SK-N-SH (cell line): ENCODE data around the gene SHH. TPM values are rescaled to one million over a fixed set of nuclear protein-coding genes. Genes with fewer than 3 reads are reported as not detected.

Source experiments
- CTCF ChIA-PET: fragments of 300-600, 350-600 bp; formaldehyde crosslinking; extraction: SDS; loops from one replicate; lab custom pipeline; 2021; lab: Yijun Ruan, JAX
- POLR2A ChIA-PET: fragments of 350-600 bp; sonication (Branson Sonifier 250); formaldehyde crosslinking; extraction: SDS; loops from one replicate; lab custom pipeline; 2020; ENCODE audit warnings: antibody characterized with exemption, inconsistent platforms; lab: Yijun Ruan, JAX
- DNase-seq: peaks from one replicate; pipeline ENCODE4 v3.0.0; 2012
- H2AFZ ChIP-seq: fragments of 200-600 bp; sonication (generic); 2 replicates; pipeline ENCODE4 v1.8.1; 2016; ENCODE audit warnings: antibody characterized with exemption, mild to moderate bottlenecking, low read depth
- H3F3A ChIP-seq: fragments of 200-600 bp; sonication (generic); replicated peaks from 2 replicates; pipeline ENCODE3; 2016; ENCODE audit warnings: antibody characterized with exemption, mild to moderate bottlenecking; ENCODE audit not compliant: insufficient read depth
- H3K27ac ChIP-seq, 2 experiments: fragments of 200-500 bp in 1 of 2; fragments of 200-600 bp in 1 of 2; sonication (Bioruptor generic) in 1 of 2; sonication (generic), shearing (Covaris generic) in 1 of 2; 2 replicates each; pipeline versions ENCODE4 v1.5.1 to v1.6.1; 2014 to 2016; ENCODE audit warnings: low read depth in 2 of 2, inconsistent platforms in 1 of 2, low read length in 1 of 2, mild to moderate bottlenecking in 1 of 2, mixed read lengths in 1 of 2
- H3K27me3 ChIP-seq: fragments of 200-600 bp; sonication (generic), shearing (Covaris generic); 2 replicates; pipeline ENCODE4 v1.6.1; 2016; ENCODE audit warnings: mixed run types; ENCODE audit not compliant: insufficient read depth
- H3K36me3 ChIP-seq, 2 experiments: fragments of 200-500 bp in 1 of 2; fragments of 200-600 bp in 1 of 2; sonication (Bioruptor generic) in 1 of 2; sonication (generic) in 1 of 2; replicated peaks in 1 of 2; 2 replicates each; pipeline versions ENCODE3 to v1.5.1; 2014 to 2016; ENCODE audit warnings: low read length in 1 of 2, mild to moderate bottlenecking in 1 of 2; ENCODE audit not compliant: insufficient read depth in 2 of 2, control insufficient read depth in 1 of 2
- H3K4me1 ChIP-seq, 2 experiments: fragments of 200-500 bp in 1 of 2; fragments of 200-600 bp in 1 of 2; sonication (Bioruptor generic) in 1 of 2; sonication (generic), shearing (Covaris generic) in 1 of 2; 2 replicates each; pipeline versions ENCODE4 v1.5.1 to v1.6.1; 2014 to 2016; ENCODE audit warnings: low read depth in 1 of 2, low read length in 1 of 2, mixed run types in 1 of 2; ENCODE audit not compliant: insufficient read depth in 2 of 2, control insufficient read depth in 1 of 2
- H3K4me2 ChIP-seq: fragments of 200-600 bp; sonication (generic), shearing (Covaris generic); 2 replicates; pipeline ENCODE4 v1.6.1; 2017; ENCODE audit warnings: mixed run types
- H3K4me3 ChIP-seq, 2 experiments: fragments of 200-500 bp in 1 of 2; fragments of 200-600 bp in 1 of 2; sonication (Bioruptor generic) in 1 of 2; sonication (generic), shearing (Covaris generic) in 1 of 2; 2 replicates each; pipeline versions ENCODE4 v1.5.1 to v1.8.1; 2014 to 2016; ENCODE audit warnings: low read depth in 2 of 2, inconsistent platforms in 1 of 2, low read length in 1 of 2, mild to moderate bottlenecking in 1 of 2, mixed read lengths in 1 of 2, moderate library complexity in 1 of 2
- H3K79me2 ChIP-seq: fragments of 200-600 bp; sonication (generic); 2 replicates; pipeline ENCODE4 v1.8.1; 2017; ENCODE audit warnings: mild to moderate bottlenecking; ENCODE audit not compliant: insufficient read depth
- H3K9ac ChIP-seq: fragments of 200-600 bp; sonication (generic); 2 replicates; pipeline ENCODE4 v1.6.1; 2017; ENCODE audit warnings: mixed run types
- H3K9me2 ChIP-seq: fragments of 200-600 bp; sonication (generic); 2 replicates; pipeline ENCODE4 v1.6.1; 2017; ENCODE audit warnings: mixed run types
- H3K9me3 ChIP-seq: fragments of 200-600 bp; sonication (generic); 2 replicates; pipeline ENCODE4 v1.6.1; 2017; ENCODE audit warnings: mixed run types, mild to moderate bottlenecking, moderate library complexity
- H4K20me1 ChIP-seq: fragments of 200-600 bp; sonication (generic); 2 replicates; pipeline ENCODE4 v1.6.1; 2017; ENCODE audit warnings: mild to moderate bottlenecking, mixed run types; ENCODE audit not compliant: insufficient read depth
- ELF1 ChIP-seq: IDR thresholded peaks from 2 replicates; pipeline ENCODE4 v1.4.0; 2012
- EP300 ChIP-seq, 2 experiments: IDR thresholded peaks; 2 replicates each; pipeline versions ENCODE4 v1.4.0 to v1.6.1; 2012; ENCODE audit warnings: borderline replicate concordance in 1 of 2, low read depth in 1 of 2, low read length in 1 of 2
- EZH2phosphoT487 ChIP-seq: fragments of 200-600 bp; sonication (generic); IDR thresholded peaks from 2 replicates; pipeline ENCODE4 v1.6.1; 2017; ENCODE audit warnings: low read depth, mixed run types, mild to moderate bottlenecking, antibody characterized with exemption, moderate library complexity, borderline replicate concordance
- JUND ChIP-seq: IDR thresholded peaks from 2 replicates; pipeline ENCODE4 v1.4.0; 2012
- NRF1 ChIP-seq: IDR thresholded peaks from 2 replicates; pipeline ENCODE4 v1.6.1; 2012; ENCODE audit warnings: low read depth, mild to moderate bottlenecking, low read length
- PBX3 ChIP-seq: IDR thresholded peaks from 2 replicates; pipeline ENCODE4; 2012
- RAD21 ChIP-seq: IDR thresholded peaks from 2 replicates; pipeline ENCODE4 v1.6.1; 2012; ENCODE audit warnings: mild to moderate bottlenecking, low read length
- RCOR1 ChIP-seq: fragments of 150-350 bp; IDR thresholded peaks from 2 replicates; pipeline ENCODE4 v1.6.1; 2017; ENCODE audit warnings: antibody characterized with exemption, low read length
- REST ChIP-seq: IDR thresholded peaks from 2 replicates; pipeline ENCODE4 v1.6.1; 2012; ENCODE audit warnings: mild to moderate bottlenecking, low read depth, low read length, moderate library complexity
- SIN3A ChIP-seq: IDR thresholded peaks from 2 replicates; pipeline ENCODE4 v1.6.1; 2012; ENCODE audit warnings: low read depth, mild to moderate bottlenecking, low read length, moderate library complexity, borderline replicate concordance
- USF1 ChIP-seq: IDR thresholded peaks from 2 replicates; pipeline ENCODE4 v1.4.0; 2012; ENCODE audit warnings: low read depth, borderline replicate concordance
- ZBTB33 ChIP-seq: IDR thresholded peaks from 2 replicates; pipeline ENCODE4 v1.4.0; 2012; ENCODE audit warnings: low read depth, borderline replicate concordance
- WGBS: methylation state at CpG from one replicate; pipeline ENCODE4 v1.1.6; 2017; ENCODE audit warnings: low lambda C conversion rate; 5-methylcytosine and 5-hydroxymethylcytosine counted together
- polyA plus RNA-seq, 3 experiments: library from polyadenylated mRNA; depleted of rRNA; stranded (reverse); fragments of >200 nt; gene quantifications; 2 replicates each; pipeline ENCODE4 v1.2.3, GENCODE V29; 2012

SHH gene
- polyA plus RNA-seq, 1 of the 3 experiments (the other 2 are of a cell fraction), result not detected

- ChIA-PET CTCF (interaction anchor here (0.5 to 1.4 kb wide), 5 partner anchors 11 to 28 kb away, joined by 3 to 4 read pairs (median 3); no protein-coding TSS in a partner anchor), POLR2A (no interaction called here)
- Histone ChIP-seq H3K9me3 (no peaks in the 10 kb centered on the region), H3K79me2 (no peaks in the 10 kb centered on the region), H3K36me3 (no peaks in the 10 kb centered on the region), H3K4me2 (no peak overlapping the region), H3F3A (no peaks in the 10 kb centered on the region), H3K9ac (no peak overlapping the region), H4K20me1 (no peaks in the 10 kb centered on the region), H3K9me2 (no peaks in the 10 kb centered on the region), H3K27ac (no peak overlapping the region), H3K4me1 (no peaks in the 10 kb centered on the region), H3K27me3 (peaks cover 96% of the 10 kb centered on the region), H3K4me3 (no peak overlapping the region), H2AFZ (no peak overlapping the region)
- no peak for DNase-seq
- 33% methylated on average over 17 of the region's 17 CpGs for WGBS
- TF ChIP-seq SIN3A, result no peak
- TF ChIP-seq USF1, result peak; percentile 68
Observed at GRCh38 chr7:155824227-155824886, 12.1 kb upstream of the SHH start.

- no peaks in the 10 kb centered on the region for H3K9me3 ChIP-seq
- 11% methylated on average over 9 of the region's 11 CpGs for WGBS
- H4K20me1 ChIP-seq, result no peaks in the 10 kb centered on the region
- no peak overlapping the region for H2AFZ ChIP-seq
- no peak overlapping the region for H3K4me3 ChIP-seq
- H3K79me2 ChIP-seq, result no peaks in the 10 kb centered on the region
- H3K27ac ChIP-seq, result no peak overlapping the region
- no peak overlapping the region for H3K9ac ChIP-seq
- TF ChIP-seq SIN3A (no peak), JUND (no peak), RAD21 (no peak), NRF1 (no peak), EP300 (IDR thresholded peaks at IDR 0.05; ENCODE audit: borderline replicate concordance in 1 of 2, low read depth in 1 of 2, low read length in 1 of 2) (no peak), RCOR1 (no peak), REST (no peak), ELF1 (no peak), ZBTB33 (no peak), PBX3 (no peak), EZH2phosphoT487 (no peak)
- H3K4me1 ChIP-seq, result no peaks in the 10 kb centered on the region
- H3K9me2 ChIP-seq, result no peaks in the 10 kb centered on the region
- H3K4me2 ChIP-seq, result no peak overlapping the region
- no peak for DNase-seq
- CTCF ChIA-PET, result interaction anchor here (0.8 to 1.6 kb wide), 3 partner anchors 14 to 335 kb away, joined by 3 to 6 read pairs (median 3); no protein-coding TSS in a partner anchor
- H3K27me3 ChIP-seq, result peaks cover 99% of the 10 kb centered on the region
- POLR2A ChIA-PET, result no interaction called here
- H3K36me3 ChIP-seq, result no peaks in the 10 kb centered on the region
- no peaks in the 10 kb centered on the region for H3F3A ChIP-seq
Observed at GRCh38 chr7:155821851-155822250, 9.6 kb upstream of the SHH start.
